GM19468 (cell line): ENCODE data around the gene PDCD1.
"Not testable (repeated sequence)": the region's sequence is repeated elsewhere in the genome, so short reads cannot be mapped to it uniquely, and the experiment has no call there.

Experiments used
- ATAC-seq: cut with Tn5 transposase; IDR thresholded peaks from one replicate; pipeline ENCODE4 v1.9.1; 2021; ENCODE audit warnings: mild to moderate bottlenecking, moderate library complexity, moderate number of reproducible peaks; ENCODE audit not compliant: unreplicated experiment; ENCODE audit errors: extremely low read depth

PDCD1 gene

DNA sequence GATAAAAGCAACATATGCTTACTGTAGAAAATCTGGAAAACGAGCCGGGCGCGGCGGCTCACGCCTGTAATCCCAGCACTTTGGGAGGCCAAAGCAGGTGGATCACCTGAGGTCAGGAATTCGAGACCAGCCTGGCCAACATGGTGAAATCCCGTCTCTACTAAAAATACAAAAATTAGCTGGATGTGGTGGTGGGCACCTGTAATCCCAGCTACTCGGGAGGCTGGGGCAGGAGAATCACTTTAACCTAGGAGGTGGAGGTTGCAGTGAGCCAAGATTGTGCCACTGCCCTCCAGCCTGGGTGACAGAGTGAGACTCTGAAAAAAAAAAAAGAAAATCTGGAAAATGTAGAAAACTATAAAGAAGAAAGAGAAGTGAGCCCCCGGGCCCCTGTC, 40.9 kb downstream of the PDCD1 start:
- ATAC-seq, result not testable (repeated sequence)

DNA sequence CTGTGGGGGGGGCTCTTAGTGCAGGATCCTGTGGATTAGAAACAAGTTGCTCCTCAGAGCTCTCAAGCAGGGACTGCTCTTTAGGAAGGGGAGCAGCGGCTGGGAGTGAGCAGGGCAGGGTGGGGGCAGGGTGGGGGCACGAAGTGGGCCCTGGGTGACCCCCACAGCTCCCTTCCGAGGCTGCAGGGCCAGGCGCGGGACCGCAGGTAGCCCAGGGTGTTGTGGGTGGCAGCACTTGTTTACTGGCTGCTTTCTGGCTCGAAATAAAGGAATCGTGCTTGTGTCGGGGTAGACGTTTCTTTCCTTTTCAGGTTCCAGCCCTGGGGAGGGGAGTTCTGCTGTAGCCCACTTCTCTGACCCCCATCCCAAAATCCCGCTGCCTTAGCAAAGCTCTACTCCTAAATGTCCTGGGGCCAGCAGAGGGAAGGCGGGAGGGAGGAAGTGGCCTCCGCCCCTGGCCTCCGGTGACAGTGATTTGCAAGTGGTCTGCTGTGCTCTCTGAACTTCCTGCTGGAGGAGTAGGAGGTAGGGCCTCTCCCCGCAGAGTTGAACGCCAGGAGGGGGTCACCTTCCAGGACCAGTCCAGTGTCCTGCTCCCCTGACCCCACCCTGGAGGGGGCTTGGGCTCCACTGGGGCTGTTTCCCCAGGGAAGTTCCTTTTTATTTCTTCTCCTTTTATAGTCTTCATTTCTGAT, 41.4 kb downstream of the PDCD1 start:
- no peak for ATAC-seq

DNA sequence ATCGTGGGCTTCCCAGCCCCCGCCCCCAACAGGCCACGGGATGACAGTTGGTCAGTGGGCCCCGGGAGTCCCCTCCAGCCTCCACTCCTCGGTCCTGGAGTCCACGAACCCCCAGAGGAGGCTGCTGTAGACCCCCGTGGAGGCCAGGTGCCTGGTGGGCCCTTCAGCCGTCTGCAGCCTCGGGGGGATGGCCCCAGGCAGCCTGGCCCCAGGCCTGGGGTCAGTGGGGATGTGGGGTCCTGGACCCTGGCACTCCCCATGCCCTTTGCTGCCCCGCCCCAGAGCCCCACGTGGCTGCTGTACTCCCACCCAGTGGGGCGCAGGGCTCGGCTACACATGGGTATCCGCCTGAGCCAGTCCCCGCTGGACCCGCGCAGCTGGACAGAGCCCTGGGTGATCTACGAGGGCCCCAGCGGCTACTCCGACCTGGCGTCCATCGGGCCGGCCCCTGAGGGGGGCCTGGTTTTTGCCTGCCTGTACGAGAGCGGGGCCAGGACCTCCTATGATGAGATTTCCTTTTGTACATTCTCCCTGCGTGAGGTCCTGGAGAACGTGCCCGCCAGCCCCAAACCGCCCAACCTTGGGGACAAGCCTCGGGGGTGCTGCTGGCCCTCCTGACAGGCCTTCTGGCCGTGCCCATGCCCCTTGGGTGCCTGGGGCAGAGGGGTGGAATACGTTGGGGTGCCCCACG, 42.1 kb downstream of the PDCD1 start:
- no peak for ATAC-seq

DNA sequence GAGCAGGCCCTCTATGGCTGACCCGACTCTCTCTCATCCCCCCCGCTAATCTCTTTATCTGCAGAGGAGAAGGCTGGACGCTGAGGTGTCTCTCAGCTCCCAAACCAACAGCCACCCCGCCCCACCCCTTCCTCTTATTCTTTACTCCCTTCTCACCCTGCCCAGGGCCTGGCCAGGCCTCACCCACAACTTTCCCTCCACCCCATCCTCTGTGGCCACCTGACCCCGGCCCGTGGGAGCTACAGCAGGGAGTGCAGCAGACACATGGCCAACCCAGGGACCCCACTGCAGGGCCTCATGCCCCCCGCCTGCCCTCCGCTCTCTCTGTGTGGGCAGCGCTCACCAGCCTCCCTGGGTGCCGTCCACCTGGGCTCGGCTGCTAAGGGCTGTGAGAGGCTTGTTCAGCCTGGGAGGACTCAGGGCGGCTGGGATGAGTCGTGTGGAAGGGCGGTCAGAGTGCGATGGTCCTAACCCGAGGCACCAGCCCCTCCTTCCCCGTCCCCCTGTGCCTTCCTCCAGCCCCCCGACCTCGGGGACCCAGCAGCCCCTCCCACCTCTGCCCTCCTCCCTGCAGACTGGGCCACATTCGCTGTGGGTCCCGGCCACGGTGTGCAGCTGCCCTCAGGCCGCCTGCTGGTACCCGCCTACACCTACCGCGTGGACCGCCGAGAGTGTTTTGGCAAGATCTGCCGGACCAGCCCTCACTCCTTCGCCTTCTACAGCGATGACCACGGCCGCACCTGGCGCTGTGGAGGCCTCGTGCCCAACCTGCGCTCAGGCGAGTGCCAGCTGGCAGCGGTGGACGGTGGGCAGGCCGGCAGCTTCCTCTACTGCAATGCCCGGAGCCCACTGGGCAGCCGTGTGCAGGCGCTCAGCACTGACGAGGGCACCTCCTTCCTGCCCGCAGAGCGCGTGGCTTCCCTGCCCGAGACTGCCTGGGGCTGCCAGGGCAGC, 42.9 kb downstream of the PDCD1 start:
- ATAC-seq, result no peak

DNA sequence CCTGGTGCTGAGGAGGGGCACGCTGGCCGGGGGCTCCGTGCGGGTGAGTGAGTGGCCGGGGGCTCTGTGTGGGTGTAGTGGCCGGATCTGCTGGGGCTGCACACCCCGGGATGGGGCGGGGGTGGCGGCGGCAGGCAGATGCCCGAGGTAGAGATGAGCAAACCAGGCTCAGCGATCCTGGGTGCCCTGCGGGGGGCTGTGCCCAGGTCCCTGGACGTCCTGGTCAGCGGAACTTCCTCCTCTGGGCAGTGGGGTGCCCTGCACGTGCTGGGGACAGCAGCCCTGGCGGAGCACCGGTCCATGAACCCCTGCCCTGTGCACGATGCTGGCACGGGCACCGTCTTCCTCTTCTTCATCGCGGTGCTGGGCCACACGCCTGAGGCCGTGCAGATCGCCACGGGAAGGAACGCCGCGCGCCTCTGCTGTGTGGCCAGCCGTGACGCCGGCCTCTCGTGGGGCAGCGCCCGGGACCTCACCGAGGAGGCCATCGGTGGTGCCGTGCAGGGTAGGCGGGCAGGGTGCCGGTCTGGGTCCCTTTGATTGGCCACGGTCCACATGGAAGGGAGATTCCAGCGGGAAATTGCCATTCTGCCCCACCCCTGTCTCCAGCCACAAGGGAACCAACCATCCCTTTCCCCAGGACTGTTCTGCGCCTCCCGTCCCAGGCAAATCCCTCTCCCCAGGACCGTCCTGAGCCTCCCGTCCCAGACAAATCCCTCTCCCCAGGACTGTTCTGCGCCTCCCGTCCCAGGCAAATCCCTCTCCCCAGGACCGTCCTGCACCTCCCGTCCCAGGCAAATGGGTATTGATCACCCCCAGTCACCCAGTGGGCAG, 43.8 kb downstream of the PDCD1 start:
- ATAC-seq, result no peak

DNA sequence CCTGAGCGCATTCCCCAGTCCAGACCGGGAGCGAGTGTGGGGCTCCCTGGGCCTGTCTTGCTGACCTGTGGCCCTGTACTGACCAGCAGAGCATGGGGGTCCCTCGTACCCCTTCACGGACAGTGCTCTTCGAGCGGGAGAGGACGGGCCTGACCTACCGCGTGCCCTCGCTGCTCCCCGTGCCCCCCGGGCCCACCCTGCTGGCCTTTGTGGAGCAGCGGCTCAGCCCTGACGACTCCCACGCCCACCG, 44.4 kb downstream of the PDCD1 start:
- ATAC-seq, result no peak

DNA sequence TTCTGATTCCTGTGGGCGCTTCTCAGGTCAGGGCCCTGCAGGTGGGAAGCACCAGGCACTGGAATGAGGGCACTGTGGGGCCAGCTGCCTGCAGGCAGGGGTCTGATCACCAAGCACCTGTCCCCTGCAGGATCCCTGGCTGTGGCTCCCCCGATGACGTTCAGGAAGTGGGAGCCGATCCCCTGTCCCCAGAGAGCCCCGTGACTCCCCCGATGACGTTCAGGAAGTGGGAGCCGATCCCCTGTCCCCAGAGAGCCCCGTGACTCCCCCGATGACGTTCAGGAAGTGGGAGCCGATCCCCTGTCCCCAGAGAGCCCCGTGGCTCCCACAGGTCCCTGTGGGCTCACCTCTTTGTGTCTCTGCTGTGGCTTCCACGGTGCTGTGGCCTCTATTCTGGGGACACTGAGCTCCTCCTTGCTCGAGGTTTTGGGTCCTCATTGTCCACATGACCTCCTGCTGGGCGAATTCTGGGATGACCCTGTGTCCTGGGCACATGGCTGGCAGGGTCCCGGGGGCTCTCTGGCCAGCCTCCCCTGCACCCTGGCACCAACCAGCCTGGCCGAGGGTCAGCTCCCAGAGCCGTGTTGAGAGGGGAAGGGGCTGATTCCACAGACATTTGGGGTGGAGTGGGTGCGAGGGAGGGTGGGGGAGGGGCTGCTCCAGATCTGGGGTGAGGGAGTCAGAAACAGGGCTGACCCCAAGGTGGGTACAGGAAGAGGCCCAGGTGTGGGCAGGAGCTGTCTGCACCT, 44.9 kb downstream of the PDCD1 start:
- ATAC-seq, result no peak

DNA sequence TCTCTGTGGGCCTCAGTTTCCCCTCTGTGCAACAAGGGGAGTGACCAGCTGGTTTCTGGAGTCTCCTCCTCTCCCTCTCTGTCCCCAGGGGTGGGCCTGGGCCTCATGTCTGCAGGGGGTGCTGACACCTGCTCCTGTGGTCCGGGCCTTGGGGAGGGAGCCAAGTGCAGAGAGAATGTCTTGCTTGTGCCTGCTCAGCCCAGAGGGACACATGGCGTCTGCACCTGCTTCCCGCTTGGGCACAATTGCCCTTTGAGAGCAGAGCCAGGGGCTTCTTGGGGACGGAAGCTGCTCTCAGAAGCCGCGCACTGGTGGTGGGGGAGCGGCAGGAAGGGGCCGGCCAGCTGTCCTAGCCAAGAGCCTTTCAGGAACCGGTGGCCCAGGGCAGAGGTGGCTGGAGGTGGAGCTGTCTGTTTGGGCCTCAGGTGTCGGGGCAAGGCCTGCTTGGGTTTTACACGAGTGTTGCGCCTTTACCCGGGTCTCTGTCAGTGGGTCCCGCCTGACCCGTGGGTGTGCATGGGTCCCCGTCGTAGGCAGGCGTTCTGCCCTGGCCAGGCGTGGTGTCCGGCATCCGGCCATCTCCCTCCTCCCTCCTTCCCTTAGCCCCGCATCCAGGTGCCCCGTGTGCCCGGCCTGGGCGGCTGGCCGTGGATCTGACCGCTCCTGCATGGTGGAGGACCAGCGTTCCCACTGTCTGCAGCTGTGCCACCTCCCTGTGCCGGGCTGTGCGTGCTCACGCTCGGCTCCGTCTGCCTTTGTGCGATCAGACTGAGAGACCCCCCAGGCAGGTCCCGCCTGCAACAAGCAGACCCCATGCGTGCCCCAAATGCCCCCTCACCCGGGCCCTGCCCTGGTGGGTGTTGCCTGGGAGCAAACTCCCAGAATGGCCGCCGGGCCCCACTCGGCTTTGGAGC, 45.7 kb downstream of the PDCD1 start:
- ATAC-seq, result no peak

DNA sequence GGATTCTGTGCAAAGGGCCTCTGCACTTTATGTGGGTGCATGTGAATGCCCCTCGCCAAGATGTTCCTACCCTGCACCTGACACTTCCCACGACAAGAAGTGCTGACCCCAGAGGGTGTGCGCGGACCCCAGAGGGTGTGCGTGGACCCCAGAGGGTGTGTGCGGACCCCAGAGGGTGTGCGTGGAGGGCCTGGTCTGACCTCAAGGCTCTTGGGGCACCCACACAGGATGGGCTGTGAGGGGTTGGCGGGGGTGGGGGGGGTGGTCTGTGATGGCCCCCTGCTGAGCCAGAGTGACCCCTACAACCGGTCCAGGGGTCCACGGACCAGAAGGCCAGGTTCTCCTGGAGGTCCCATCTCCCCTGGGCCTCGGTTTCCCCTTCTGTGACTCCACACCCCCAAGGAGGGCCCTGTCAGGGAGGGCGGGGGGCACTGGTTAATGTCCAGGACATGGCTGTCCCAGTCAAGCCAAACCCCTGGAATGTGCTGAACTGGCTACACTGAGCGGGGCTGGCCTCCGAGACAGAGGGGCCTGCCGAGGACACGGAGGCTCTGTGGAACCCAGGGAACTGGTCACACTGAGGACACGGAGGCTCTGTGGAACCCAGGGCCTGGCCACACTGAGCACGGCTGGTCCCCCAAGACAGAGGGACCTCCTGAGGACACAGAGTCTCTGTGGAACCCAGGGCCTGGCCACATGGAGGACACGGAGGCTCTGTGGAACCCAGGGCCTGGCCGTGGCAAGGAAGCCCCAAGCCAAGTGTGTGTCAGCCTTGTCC, 46.6 kb downstream of the PDCD1 start:
- ATAC-seq, result no peak

DNA sequence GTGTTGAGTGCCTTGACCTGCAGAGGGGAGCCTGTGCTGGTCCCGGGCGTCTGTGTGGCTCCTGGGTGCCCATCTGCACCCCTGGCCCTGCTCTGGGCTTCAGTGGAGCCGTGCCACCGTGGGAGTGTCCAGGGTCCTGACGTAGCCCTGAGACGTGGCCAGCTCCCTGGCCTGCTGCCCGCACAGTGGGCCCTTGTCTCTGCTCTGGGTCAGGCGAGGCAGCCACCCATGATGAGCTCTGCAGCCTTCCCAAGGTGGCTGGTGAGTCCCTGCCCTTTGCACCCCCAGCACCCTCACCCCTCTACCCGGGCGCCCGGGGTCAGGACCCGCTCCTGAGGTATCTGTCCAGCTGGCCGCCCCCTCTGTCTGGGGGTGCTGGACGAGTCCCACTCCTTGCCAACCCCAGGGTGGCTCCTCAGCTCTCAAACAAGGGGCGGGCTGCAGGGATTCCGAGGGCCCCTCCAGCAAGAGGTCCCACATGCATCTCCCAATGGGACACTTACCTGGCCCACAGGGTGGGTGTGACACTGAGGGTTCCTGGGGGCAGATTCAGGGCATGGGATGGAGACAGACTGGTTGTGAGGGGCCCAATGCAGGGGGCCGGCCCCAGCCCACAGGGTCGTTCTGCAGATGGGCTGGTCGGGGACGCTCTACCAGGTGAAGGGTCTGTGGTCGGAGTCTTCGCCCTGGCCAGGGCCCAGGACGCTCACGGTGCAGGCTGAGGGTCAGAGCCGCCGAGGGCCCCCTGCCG, 47.3 kb downstream of the PDCD1 start:
- ATAC-seq, result no peak

DNA sequence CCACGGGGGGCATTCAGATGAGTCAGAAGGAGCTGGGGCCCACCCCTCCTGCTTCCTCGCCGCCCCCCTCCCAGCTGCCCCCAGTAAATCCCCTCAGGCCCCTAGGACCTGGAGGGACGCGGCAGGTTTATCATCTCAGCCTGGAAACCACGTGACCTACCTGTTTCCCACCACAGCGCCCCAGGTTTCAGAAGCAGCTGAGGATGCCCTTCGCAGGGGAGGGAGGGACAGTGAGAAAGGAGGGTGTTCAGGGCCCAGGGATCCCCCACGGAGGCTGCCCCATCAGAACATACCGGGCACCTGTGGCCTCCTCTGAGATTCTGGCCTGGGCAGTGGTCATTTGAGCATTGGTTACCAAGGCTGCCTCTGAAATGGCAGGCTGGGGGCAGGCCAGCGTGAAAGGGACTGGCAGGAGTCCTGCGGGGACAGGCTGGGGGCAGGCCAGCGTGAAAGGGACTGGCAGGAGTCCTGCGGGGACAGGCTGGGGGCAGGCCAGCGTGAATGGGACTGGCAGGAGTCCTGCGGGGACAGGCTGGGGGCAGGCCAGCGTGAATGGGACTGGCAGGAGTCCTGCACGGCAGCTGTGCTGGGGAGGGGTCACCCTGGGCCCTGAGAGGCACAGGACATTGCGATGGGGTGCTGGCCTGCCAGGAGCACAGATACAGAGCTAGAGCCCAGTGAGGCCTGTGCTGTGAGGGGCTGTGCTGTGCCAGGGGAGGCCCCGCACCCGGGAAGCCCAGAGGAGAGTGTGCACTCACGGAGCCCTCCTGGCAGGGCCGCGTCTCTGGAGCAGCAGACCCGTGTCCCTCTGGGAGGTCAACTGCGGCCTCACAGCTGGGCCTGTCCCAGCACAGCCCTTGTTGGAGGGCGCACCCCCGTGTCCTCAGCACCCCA, 48.1 kb downstream of the PDCD1 start:
- no peak for ATAC-seq

DNA sequence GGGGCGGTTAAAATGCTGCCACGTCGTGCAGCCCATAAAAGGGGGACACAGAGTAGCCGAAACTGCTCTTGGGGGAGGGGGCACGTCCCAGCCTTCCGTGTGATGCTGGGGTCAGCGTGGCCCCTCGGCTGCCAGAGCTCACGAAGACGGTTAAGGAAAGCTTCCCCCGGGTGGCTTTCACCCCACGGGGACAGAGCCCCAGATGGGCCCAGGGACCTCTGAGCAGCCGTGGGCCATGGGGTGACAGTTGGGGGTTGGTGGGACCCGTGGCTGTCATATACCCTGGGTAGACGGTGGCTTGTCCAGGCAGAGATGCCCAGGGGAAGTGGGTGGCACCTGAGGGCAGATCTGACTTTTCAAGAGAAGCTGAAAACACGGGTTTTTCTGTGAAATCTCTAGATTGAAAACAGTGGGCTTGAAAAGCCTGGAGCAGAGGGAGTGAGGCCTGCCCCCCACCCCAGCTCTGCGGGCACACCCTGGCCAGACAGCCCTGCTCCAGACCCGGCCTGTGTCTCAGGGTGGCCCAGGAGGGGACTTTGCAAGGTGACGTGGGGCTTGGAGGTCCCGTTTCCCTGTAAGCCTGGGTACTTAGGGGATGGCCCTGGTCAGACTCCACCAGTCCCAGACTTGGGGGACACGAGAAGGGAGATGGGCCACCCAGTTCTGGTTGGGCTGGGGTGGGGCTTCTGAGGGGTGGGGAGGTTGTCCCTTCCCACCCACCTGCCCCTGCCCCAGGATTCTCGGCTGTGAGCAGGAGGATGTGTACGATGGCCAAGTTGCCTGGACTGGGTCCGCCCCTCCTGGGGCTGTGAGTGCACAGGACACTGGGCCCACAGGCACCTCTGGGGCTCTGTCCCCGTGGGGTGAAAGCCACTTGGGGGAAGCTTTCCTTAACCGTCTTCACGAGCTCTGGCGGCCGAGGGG, 49.0 kb downstream of the PDCD1 start:
- ATAC-seq, result no peak

DNA sequence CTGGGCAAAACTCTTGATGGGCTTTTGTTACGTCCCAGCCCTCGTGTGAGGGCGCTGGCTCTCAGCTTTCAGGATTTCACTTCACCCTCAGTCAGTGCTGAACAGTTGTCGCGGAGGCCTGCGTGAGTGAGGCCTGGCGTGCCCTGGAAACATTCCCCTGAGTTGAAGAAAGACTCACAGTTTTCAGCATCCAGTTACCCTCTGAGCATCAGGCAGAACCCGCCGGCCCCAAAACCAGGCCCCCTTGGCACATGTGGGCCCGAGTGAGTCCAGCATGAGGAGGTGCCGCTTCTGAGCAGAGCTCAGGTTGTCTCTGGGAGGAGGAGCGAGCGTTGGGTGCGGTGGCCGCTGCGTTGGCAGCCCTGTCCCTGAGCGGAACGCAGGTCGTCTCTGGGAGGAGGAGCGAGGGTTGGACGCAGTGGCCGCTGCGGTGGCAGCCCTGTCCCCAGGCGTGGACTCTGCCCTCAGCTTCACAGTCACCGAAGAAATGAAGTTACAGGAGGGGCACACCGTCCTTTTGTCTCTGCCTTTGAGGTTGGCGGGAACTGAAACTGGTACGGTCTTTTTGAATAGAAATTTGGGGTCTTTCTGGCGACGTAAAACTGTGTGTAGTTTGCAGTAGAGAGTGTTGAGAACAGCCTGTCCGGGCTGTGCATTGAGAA, 49.8 kb downstream of the PDCD1 start, which contains the start of gene NEU4:
TSS of gene NEU4 (plus strand) at position 473 of the 662 bp plus-strand sequence. CDS start 5,292 bp downstream, outside the sequence.
- no peak for ATAC-seq

DNA sequence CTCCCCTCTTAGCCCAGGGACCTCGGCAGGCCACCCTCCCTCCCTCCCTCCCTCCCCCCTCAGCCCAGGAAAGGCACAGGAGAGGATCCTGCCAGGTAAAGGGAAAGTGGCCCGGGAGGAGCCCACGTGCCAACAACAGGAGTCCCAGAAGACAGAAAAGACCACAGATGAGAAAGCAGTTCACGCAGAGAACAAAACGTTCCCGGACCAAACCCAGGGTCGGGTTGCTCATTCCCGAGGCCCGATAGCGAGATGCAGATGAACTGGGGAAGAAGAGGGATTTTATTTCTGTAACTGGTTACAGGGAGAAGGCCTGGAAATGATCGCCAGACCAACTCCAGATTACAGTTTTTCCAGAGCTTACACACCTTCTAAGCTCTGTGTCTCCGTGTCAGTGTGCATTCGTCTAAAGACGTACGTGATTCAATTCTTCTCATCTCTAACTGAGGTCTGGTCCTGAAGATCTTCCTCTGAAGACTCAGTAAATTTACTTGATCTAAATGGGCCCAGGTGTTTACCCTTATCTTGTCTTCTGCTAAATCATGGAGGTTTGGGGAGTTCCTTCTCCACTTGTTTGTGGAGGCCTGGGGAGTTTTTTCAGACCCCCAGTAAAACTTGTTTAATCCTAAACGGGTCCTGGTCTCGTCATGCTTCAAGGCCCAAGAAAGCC, 50.5 kb downstream of the PDCD1 start:
- ATAC-seq, result no peak
